ENCODE measurements around the gene VWA7.

GRCh38 chr6:31719001-31719400 lies 58.1 kb downstream of the VWA7 start:
- TF ChIP-seq CTCF (tag by site-specific recombination; IDR thresholded peaks at IDR 0.05) (no peak), ZNF449 (tag by site-specific recombination; IDR thresholded peaks at IDR 0.05) (no peak), ZNF274 (IDR thresholded peaks at IDR 0.05; ENCODE audit: low read length) (no peak), ZNF274 (tag by site-specific recombination; IDR thresholded peaks at IDR 0.05; ENCODE audit: borderline replicate concordance) (no peak), YY1 (tag by site-specific recombination; IDR thresholded peaks at IDR 0.05) (no peak), ZNF785 (tag by site-specific recombination; IDR thresholded peaks at IDR 0.05) (no peak), SP2 (tag by site-specific recombination; IDR thresholded peaks at IDR 0.05) (no peak), ZBTB7A (tag by site-specific recombination; IDR thresholded peaks at IDR 0.05; ENCODE audit: low read depth) (no peak), ZEB2 (tag by site-specific recombination; IDR thresholded peaks at IDR 0.05) (no peak)
- TF ChIP-seq, protein P1, sequence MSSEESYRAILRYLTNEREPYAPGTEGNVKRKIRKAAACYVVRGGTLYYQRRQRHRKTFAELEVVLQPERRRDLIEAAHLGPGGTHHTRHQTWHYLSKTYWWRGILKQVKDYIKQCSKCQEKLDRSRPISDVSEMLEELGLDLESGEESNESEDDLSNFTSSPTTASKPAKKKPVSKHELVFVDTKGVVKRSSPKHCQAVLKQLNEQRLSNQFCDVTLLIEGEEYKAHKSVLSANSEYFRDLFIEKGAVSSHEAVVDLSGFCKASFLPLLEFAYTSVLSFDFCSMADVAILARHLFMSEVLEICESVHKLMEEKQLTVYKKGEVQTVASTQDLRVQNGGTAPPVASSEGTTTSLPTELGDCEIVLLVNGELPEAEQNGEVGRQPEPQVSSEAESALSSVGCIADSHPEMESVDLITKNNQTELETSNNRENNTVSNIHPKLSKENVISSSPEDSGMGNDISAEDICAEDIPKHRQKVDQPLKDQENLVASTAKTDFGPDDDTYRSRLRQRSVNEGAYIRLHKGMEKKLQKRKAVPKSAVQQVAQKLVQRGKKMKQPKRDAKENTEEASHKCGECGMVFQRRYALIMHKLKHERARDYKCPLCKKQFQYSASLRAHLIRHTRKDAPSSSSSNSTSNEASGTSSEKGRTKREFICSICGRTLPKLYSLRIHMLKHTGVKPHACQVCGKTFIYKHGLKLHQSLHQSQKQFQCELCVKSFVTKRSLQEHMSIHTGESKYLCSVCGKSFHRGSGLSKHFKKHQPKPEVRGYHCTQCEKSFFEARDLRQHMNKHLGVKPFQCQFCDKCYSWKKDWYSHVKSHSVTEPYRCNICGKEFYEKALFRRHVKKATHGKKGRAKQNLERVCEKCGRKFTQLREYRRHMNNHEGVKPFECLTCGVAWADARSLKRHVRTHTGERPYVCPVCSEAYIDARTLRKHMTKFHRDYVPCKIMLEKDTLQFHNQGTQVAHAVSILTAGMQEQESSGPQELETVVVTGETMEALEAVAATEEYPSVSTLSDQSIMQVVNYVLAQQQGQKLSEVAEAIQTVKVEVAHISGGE (tag by site-specific recombination; conservative IDR thresholded peaks at IDR 0.05; ENCODE audit: low read depth): no peak
